GM12801 (cell line): ENCODE results near the gene DGCR2.

ENCODE experiments used
- CTCF ChIP-seq: IDR thresholded peaks from one replicate; pipeline ENCODE4 v1.5.1; 2011; ENCODE audit warnings: control low read depth; ENCODE audit not compliant: insufficient read length; ENCODE audit errors: extremely low read depth

DGCR2 gene

GRCh38 chr22:19075404-19075803 lies 46.8 kb downstream of the DGCR2 start:
- TF ChIP-seq CTCF, result no peak

DNA sequence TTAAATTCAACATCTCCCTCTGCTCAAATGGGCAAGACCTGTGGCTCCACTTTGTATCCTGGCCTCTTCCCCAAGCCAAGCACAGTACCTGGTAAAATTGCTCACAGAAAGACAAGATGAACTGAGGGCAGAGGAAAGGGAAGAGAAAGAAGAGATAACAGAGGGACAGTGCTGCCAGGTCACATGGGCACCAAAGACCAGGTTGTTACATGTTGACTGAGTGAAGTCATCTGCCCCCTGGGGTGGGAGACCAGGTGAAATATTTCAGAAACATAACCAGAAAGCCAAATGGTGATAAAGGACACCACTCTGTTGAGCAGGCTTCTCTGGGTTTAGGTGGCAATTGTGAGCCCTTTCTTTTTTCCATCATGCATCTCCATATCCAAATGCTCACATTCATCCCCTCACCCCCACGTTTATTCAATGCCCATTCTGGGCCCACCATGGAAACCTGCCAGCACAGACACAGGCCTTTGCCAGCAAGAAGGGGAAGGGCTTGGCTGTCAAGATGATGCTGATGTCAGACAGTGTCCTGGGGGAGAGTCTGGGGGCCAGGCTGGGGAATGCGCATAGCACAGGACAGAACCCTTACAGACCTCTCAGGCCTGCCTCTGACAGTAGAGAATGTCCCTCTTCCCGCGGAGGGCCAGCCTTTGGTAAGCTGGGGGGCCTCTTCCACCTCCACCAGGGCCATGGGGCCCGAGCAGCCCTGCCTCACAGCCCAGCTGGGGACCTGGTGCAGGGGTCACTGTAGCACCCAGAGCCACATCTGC lies 51.6 kb downstream of the DGCR2 start:
- TF ChIP-seq CTCF, result no peak

- no peak for TF ChIP-seq CTCF
These were observed 52.8 kb downstream of the DGCR2 start for GRCh38 chr22:19069451-19069850.

- TF ChIP-seq CTCF, result no peak
These were observed 53.4 kb downstream of the DGCR2 start for GRCh38 chr22:19068784-19069271.

DNA sequence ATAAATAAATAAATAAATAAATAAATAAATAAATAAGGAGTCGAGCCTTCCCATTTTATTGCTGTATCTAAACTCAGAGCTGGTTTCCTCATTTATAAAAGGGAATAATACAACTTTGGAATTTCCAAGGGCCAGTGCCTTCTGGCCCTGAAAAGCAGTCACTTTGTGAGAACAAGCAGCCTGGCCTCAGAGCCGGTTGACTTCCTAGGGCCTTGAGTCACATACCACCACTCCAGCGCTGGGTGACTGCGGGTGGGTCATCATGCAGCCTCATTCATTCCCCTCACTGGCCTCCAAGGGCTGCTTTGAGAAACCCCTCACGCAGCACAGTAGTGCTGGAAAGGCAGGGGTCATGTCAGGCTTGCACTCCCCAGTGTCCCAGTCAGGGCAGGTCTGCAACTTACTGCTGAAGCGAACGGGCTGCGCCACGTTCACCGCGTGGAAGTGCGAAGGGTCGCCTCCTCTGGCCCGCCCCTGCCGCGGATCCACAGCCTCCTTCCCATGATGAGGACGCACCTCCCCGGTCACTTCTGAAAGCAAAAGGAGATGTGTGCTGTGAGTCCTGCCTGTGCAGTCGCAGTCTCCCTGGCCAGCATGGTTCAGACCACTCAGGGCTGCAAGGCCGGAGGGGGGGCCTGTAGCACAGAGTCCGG lies 54.4 kb downstream of the DGCR2 start:
- TF ChIP-seq CTCF, result no peak

GRCh38 chr22:19066531-19067271 lies 55.5 kb downstream of the DGCR2 start:
- no peak for TF ChIP-seq CTCF

DNA sequence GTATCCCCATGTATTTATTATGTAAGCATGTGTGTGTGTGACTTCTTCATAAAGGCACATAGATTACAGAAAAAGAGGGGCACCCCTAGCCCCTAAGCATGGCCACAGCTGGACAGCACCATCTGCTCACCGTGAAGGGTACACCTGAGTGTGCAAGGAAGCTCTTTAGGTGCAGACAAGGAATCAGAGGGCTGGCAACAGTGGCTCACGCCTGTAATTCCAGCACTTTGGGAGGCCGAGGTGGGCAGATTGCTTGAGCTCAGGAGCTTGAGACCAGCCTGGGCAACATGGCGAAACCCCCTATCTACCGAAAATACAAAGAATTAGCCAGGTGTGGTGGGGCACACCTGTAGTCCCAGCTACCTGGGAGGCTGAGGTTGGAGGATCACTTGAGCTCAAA lies 56.3 kb downstream of the DGCR2 start:
- TF ChIP-seq CTCF, result no peak
